Measurements from ENCODE around the gene DUSP15.
"Not testable (repeated sequence)": the region's sequence is repeated elsewhere in the genome, so short reads cannot be mapped to it uniquely, and the experiment has no call there.

DUSP15 gene

DNA sequence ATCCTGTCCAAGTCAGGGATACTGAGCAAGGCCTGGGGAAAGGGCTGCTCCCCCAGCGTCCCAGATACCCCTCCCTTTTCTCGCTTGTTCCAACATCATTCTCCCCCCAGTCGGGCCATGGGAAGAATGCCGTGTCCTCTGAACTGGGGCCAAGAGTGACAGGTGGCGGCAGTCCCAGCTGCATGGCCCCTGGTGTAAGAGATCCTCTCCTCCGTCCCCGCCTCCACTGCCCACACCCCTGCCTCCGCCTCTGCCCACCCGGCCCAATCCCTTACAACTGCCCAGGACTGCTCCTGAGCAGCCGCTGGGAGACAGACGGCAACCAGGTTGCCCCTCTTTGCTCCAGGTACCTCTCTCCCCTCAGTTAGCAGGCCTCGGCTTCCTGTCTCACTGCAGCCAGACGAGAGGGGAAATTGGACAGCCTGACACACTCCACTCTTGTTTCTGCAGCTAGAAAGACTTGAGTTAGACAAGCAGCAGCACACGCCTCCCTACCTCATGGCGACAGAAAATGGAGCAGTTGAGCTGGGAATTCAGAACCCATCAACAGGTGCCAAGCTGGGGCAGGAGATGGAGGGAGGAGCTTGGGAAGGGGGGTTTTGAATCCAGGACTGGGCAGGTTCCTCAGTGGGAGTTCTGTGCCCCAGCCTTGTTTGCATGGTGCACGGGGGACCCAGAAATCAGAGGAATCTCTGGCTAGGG is 51.1 kb downstream of the DUSP15 start, which contains the start of gene MYLK2:
MYLK2 (plus strand) TSS at position 274 of the 702 bp plus-strand sequence; CDS start at position 499, 225 bp downstream.
- DNase-seq: no peak

- DNase-seq: no peak
These were observed 51.9 kb downstream of the DUSP15 start for GRCh38 chr20:31818376-31818908.

- DNase-seq: no peak
These were observed 52.9 kb downstream of the DUSP15 start for GRCh38 chr20:31817461-31817860.

DNA sequence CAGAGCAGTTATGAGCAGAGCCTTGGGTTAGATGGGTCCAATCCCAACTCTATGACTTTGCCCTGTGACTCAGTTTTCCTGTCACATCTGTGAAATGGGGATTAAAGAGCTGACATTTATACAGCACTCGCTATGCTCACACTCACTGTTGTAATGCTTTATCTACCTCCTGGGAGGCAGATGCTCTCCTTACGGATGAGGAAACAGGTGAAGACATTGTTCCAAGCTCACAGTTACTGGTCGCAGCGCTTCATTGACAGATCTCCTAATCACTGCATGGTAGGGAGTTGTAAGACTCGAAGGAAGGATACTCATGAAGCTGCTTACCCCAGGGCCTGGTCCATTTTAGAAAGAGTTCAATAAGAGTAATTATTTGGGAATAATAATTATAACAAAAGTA is 54.1 kb downstream of the DUSP15 start:
- DNase-seq: no peak

DNA sequence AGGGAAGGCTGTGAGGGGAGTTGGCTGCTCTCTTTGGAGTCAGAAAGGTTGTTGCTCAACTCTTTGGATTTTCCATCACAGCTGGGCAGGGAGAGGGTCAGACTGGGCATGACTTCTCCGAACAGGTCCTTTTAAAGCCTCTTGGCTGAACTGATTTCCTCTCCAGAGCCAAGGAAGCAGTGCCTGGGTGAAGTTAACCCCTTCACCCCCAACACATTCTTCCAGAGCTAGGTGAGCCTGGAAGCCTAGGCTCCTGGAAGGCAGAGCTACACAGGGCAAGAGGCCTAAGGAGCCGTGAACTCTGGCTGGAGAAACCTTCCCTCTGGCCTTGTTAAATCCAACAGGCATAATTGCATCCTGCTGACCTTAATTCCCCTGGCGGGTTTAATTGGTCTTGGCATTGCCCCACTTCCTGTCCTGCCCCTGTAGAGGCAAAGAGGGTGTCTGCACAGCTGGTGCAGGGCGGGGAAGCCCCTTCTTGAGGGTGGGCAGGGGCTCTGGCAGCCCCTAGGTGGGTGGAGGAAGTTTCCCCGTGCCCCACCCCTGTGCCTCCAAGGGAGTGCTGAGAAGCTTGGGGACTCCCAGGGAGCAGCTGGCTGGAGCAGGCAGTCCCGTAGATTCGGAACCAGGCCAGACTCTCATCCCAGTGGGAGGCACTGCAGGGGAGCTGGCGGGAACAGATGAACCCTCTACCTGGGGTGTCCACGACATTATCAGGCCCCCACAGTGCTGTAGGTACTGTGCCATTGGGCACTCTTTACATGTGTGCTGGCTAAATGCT is 54.7 kb downstream of the DUSP15 start:
- peak; percentile 45 for DNase-seq

DNA sequence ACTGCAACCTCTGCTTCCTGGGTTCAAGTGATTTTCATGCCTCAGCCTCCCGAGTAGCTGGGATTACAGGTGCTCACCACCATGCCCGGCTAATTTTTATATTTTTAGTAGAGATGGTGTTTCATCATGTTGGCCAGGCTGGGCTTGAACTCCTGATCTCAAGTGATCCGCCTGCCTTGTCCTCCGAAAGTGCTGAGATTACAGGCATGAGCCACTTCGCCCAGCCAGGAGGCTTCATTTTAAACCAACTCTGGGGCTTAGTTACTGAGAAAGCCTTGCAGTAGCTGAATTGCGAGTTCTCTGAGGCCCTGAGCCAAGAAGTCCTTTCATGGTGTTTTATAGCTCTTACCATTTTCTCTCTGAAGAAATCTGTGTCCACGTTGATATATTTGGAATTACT is 56.2 kb downstream of the DUSP15 start:
- not testable (repeated sequence) for DNase-seq

- no peak for DNase-seq
These were observed 56.7 kb downstream of the DUSP15 start for GRCh38 chr20:31813611-31814010.

GRCh38 chr20:31811796-31812728 is 58.3 kb downstream of the DUSP15 start:
- no peak for DNase-seq

- DNase-seq: no peak
These were observed 59.1 kb downstream of the DUSP15 start for GRCh38 chr20:31811198-31811597.

Measured in activated CD8-positive, alpha-beta memory T cell treated with anti-CD3 and anti-CD28 coated beads, Interleukin-2, amount 50 U/mL, for 48 hours (primary cell).